Measurements from ENCODE around the gene FBXO48. TPM values are rescaled to one million over a fixed set of nuclear protein-coding genes. Genes with fewer than 3 reads are reported as not detected.
A peak's percentile ranks its signal among the peaks of the same experiment; 100 is the strongest.

FBXO48 gene
- total and polyA plus RNA-seq, 10 of the 15 experiments (the other 5 are each of a cell fraction or from before 2014, with no cell fraction given), result 0.56 to 2.3 (median 1.2) TPM

- no peaks in the 10 kb centered on the region for H3K36me3 ChIP-seq (ENCODE audit: control insufficient read depth in 2 of 2, insufficient read depth in 2 of 2, low read length in 1 of 2)
- DNase-seq (ENCODE audit: low read depth, low spot score), result no peak
- H2AFZ ChIP-seq (ENCODE audit: control insufficient read depth, low read depth, low read length), result no peak overlapping the region
- H4K20me1 ChIP-seq (ENCODE audit: control insufficient read depth, insufficient read depth), result no peaks in the 10 kb centered on the region
- H3K27ac ChIP-seq (ENCODE audit: control insufficient read depth, insufficient read depth), result no peak overlapping the region
- in situ Hi-C loops (cut with MboI), result no loop called here
- H3K9ac ChIP-seq (ENCODE audit: control insufficient read depth, insufficient read depth, low read length), result no peak overlapping the region
- intact Hi-C loops (cut with micrococcal nuclease; ENCODE audit: unreplicated experiment), result no loop called here
- no peaks in the 10 kb centered on the region for H3K79me2 ChIP-seq (ENCODE audit: control insufficient read depth, insufficient read depth, low read length)
- no peaks in the 10 kb centered on the region; a peak in 1 of 4 replicates for H3K27me3 ChIP-seq (replicated peaks in 1 of 2; ENCODE audit: control insufficient read depth in 2 of 2, insufficient read depth in 2 of 2, low read length in 1 of 2)
- ChIA-PET SMC1A (ENCODE audit: uncharacterized antibody, unreplicated experiment) (no interaction called here), CTCF (interaction anchor here (0.6 to 2.3 kb wide), 4 partner anchors 11 to 831 kb away, joined by 3 to 13 read pairs (median 4); no protein-coding TSS in a partner anchor), POLR2A (no interaction called here), RAD21 (ENCODE audit: unreplicated experiment) (interaction anchor here (0.9 kb wide), 1 partner anchor 11 kb away, joined by 3 read pairs; no protein-coding TSS in a partner anchor)
- no peak overlapping the region for H3K4me3 ChIP-seq
- no peaks in the 10 kb centered on the region for H3K9me3 ChIP-seq (replicated peaks; ENCODE audit: control insufficient read depth, insufficient read depth, low read length)
- BruUV-seq (replicated peaks), result no TSS peak
- FAIRE-seq, result peak; percentile 57
- no peak for ATAC-seq
- TF ChIP-seq CHD4 (IDR thresholded peaks at IDR 0.05) (no peak), CBFB (IDR thresholded peaks at IDR 0.05; ENCODE audit: low read depth) (no peak), CTCF (IDR thresholded peaks at IDR 0.05 in 2 of 3, conservative IDR thresholded peaks at IDR 0.05 in 1 of 3; ENCODE audit: control insufficient read depth in 2 of 3, extremely low read depth in 1 of 3, insufficient read depth in 1 of 3, low read depth in 3 of 3, low read length in 3 of 3) (no peak), ZBTB11 (CRISPR knock-in tag; IDR thresholded peaks at IDR 0.05) (no peak), BRCA1 (IDR thresholded peaks at IDR 0.05; ENCODE audit: low read depth, low read length) (no peak), SIX5 (IDR thresholded peaks at IDR 0.05; ENCODE audit: low read depth, low read length, severe bottlenecking) (no peak), RAD51 (IDR thresholded peaks at IDR 0.05) (no peak), ATF7 (IDR thresholded peaks at IDR 0.05; ENCODE audit: low read depth) (no peak), RAD21 (IDR thresholded peaks at IDR 0.05; ENCODE audit: insufficient read depth, low read depth, low read length) (no peak), ELK1 (IDR thresholded peaks at IDR 0.05; ENCODE audit: low read depth, low read length) (no peak), HSF1 (IDR thresholded peaks at IDR 0.05; ENCODE audit: low read depth, low read length) (no peak), PAX5 (IDR thresholded peaks at IDR 0.05; ENCODE audit: borderline replicate concordance, low read depth, low read length) (no peak), SUZ12 (IDR thresholded peaks at IDR 0.05; ENCODE audit: unreplicated experiment) (no peak), MTA3 (IDR thresholded peaks at IDR 0.05; ENCODE audit: borderline replicate concordance, low read length) (no peak), RUNX3 (IDR thresholded peaks at IDR 0.05; ENCODE audit: low read length) (no peak), JUNB (IDR thresholded peaks at IDR 0.05) (no peak)
- no peak overlapping the region for H3K4me2 ChIP-seq (ENCODE audit: control insufficient read depth, insufficient read depth)
- no peaks in the 10 kb centered on the region for H3K4me1 ChIP-seq (ENCODE audit: control insufficient read depth, insufficient read depth, low read length)
Observed at GRCh38 chr2:68475110-68475509, 8.0 kb upstream of the FBXO48 start.
